ENCODE results near the gene L3MBTL3.

The L3MBTL3 gene

DNA sequence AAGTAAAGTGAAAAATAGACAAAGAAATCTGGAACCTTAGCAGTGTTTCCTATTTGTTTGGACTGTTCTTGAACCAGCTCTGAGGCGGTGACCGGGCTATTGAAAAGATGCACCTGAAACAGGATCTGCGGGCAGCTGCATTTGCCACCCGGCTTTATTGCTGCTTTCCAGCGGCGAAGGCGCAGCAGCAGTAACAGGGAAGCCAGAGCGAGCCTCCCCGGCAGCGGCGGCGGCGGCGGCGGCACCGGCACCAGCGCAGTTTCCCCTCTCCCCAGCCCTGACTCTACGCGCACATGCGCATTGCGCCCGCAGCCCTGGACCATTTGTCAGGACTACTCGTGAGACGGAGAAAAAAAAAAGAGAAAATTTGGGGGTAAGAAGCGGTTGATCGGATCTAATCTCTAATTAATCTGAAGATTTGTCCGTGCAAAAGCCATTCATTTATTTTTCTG, at the start of gene L3MBTL3:
L3MBTL3 (plus strand) TSS at position 290 of the 452 bp plus-strand sequence. CDS start 24,119 bp downstream, outside the sequence.
- FAIRE-seq (peak; percentile 40), DNase-seq (ENCODE audit: low spot score) (peak; percentile 88)

DNA sequence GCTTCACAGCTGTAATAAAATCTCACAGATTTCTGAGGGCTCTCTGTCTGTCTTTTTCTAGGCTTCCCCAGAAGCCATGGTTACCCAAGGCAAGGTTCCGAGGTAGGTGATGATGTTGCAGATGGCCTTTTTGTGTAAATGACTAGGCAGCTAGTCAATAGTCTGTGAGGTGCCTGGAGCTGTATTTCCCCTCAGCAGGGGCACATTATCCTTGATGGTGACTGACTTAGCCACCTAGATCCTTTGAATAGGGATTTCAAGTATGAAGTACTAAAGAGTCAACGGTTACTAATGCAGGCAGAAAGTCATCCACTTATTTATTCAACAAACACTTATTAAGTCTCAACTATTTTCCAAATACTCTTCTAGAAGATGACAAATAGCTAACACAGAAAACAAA, 49.3 kb upstream of the L3MBTL3 start:
- DNase-seq (ENCODE audit: low spot score) (no peak), FAIRE-seq (no peak)

DNA sequence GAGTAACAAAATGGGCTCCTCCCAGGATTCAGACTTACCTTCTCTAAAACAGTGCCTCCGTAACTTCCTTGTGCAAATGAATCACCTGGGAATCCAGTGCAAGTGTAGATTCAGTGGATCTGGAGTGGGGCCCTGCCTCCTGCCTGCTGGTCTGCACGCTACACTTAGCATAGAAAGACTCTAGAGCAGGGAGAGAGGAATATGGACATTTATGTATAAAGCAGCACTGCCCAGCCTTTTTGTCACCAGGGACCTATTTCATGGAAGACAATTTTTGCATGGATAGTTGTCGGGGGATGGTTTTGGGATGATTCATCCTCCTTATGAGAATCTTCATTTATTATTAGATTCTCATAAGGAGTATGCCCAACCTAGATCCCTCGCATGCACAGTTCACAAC, 42.3 kb upstream of the L3MBTL3 start:
- FAIRE-seq: no peak
- no peak for DNase-seq (ENCODE audit: low spot score)

DNA sequence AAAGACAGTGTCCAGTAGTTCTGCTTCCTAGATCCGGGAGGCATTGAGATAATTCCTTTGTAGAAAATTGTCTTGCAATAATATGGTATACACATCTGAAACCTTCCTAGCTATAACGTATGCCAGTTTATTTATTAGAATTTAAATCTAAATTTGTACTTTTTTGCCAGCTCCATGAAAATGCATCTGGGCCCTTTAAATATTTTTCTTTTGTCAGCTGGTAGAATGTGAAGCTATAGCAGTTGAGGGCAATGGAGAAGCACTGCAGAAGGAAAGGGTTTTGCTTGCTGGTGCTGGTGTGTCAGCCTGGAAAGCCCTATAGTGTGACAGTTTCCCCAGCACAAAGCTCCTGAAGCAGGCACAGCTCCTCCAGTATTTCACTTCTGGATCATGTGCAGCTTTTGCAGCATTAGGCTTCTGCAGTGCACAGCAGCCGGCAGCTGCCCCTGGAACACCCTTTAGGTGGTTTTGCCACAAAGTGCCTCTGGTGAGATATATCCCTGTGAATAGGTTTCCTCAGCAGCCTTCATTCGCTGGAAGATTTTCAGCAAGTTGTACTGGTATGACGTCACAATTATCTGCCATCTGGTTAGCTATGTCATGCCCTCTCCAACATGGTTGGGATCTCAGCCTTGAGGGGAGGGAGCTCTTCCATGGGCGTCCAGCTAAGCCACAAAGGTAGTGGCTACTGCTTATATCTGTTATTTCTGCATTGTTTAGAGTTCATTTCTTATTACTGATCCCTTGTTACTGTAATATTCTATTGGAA, 40.0 kb upstream of the L3MBTL3 start:
- DNase-seq (ENCODE audit: low spot score): no peak
- no peak for FAIRE-seq

DNA sequence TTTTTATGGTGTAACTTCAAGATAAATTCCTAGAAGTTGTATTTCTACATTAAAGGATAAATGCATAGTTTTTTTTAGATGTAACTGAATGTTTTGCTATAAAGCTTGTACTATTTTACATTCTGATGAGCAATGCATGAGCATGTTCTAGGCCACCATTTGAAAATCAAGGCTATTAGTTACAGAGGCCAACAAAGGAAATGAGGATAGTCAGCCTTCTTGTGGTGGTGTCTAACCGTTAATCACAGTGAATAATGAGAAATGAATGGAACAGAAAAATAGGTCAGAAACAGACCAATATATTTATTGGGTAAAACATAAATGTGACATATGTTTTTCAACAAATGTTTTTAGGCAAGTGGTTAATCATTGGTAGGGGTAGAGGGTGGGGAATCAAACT, 37.6 kb upstream of the L3MBTL3 start:
- DNase-seq (ENCODE audit: low spot score) (no peak), FAIRE-seq (no peak)

DNA sequence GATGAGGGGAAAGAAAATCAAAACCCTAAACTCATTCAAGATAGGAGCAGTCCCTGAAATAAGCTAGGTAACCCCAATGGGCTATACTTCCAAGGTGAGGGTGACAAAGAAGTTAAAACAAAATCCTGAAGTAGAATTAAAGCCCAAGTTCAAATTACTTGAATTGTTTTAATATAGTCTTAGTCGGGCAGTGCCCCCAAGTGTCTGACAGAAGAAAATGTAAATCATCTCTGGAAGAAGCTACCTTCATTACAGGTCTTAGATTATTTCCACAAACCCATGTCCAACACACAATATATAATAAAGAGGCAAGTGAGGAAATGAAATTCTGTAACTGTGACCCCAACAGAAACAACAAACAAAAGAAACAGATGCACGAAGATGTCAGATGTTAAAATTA, 36.8 kb upstream of the L3MBTL3 start:
- DNase-seq (ENCODE audit: low spot score): no peak
- no peak for FAIRE-seq

DNA sequence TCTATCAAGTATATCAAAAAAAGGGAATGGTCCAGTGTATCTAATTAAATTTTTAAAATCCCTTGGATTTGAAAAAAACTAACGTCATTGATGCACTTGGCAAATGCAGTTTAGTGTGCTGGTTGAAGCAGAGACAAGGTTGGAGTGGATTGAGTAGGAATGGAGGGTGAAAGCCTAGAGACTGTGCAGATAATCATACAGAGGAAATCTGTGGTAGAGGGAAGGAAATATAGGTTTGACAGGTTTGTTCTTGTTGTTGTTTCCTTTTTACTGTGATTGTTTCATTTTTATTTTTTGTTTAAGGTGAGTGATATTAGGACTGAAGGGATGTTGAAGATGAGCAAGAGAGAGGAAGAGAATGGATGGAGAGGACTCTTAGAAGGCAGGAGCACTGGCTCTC, 29.0 kb upstream of the L3MBTL3 start:
- no peak for DNase-seq (ENCODE audit: low spot score)
- no peak for FAIRE-seq

DNA sequence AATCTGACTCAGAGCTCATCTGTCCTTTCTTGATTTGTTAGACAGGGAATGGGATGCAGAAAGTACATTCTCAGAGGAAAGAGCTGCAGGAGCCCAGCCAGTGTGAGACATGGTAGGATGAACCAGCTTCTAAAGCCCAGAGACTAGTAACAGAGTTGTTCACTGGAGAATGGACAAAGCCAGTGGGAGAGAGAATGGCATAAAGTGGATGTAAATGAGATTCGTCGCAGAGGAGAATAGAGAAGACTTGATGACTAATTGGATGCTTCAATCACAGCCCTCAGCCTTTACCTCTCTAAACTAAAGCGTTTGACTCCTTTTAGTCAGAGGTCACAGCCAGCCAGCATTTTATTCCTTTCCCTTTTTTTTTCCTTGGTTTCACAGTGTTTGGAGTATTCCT, 25.5 kb upstream of the L3MBTL3 start:
- DNase-seq (ENCODE audit: low spot score) (no peak), FAIRE-seq (no peak)

DNA sequence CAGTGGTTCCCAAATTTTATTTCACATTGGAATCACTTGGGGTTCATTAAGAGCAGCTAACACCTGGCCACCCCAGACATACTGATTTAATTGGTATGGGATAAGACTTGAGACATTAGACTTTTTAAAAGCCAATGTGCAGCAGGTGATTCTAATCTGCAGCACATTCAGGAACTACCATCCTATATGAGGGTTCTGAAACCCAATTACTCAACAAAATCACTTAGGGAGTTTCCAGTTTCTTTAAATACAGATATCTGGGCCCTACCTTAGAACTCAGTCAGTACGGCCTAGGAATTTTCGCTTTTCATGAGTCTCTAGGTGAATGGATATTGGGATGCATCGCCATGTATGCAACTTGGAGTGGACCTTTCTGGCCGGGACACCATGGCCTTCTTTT, 24.0 kb upstream of the L3MBTL3 start:
- FAIRE-seq (no peak), DNase-seq (ENCODE audit: low spot score) (no peak)

DNA sequence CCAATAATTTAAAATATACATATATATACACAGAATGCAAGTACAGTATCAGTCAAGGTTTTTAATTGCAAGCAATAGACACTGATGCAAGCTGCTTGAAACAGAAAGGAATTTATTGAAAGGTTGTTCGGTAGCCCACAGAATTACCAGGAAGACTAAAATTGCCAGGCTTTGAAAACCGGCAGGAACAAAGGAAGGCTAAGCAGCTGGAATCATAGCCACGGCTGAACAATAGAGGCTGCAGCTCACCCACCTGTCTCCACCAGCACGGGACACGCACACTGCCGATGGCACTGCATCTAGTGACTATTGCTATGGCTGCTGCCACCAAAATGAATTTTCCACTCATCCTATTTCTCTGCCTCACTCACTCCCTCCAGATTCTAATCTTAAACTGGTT, 22.0 kb upstream of the L3MBTL3 start:
- FAIRE-seq (no peak), DNase-seq (ENCODE audit: low spot score) (no peak)

DNA sequence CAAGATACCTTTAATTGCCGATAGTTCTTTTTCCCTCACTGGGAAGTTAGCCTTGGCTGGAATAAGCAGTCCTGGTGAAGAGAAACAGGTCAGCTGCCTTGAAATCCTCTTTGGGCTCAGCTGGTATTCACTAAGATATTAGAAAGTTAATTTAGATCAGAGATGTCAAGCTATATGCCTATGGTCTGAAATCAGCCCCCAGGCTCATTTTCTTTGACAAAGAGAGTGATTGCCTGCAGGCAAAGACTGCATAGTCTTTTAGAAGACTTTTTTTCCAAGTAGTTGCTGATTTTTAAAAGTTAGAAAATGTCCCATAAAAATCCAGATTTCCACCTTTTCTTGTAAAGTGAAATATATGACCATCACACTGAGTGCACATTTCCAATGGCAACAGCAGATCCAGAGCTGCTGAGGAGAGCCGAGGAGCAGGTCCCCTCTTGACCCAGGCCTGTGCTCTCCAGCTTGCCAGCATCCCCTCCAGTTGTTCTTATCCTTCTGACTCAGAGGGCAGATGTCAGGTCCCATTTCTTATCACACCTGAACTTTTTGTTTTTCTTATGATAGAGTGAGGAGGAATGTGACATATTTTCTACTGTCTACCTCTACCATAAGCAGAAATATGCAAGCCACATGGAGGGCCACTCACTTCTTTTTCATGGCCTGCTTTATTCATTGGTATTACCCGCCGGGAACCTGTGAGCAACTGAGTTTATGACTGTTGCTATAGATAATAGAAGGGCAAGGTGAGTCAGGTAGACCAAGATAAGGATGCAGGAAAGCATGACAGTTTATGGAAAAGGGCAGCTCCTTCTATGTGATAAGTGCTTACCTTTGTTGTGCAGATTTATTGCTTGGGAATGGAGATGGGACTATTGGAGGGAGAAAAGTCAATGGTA, 17.6 kb upstream of the L3MBTL3 start:
- FAIRE-seq: no peak

DNA sequence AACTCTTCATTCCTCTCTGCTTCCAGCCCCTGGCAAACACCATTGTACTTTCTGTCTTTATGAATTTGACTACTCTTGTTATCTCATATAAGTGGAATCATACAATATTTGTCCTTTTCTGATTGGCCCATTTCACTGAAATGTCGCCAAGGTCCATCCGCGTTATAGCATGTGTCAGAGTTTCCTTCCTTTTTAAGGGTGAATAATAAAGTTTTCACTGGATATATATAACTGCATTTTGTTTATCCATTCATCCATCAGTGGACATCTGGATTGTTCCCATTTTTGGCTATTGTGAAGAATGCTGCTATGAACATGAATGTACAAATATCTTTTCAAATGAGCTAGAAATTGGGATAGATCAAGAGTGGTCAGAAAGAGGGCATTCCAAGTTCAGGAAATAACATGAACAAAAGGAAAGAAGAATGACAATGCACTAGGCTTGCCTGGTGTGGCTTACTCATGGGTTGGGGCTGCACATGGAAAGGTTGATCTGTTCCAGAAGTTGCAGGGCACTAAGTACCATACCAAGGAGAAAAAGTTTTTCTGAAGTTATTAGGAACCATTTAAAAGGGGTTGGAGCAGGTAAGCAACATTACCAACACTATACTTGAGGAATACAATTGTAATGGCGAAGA, 10.0 kb upstream of the L3MBTL3 start:
- DNase-seq (ENCODE audit: low spot score): no peak
- FAIRE-seq: no peak

More for the DNA sequence above, 17.6 kb upstream of the L3MBTL3 start:
- no peak for DNase-seq (ENCODE audit: low spot score)

DNA sequence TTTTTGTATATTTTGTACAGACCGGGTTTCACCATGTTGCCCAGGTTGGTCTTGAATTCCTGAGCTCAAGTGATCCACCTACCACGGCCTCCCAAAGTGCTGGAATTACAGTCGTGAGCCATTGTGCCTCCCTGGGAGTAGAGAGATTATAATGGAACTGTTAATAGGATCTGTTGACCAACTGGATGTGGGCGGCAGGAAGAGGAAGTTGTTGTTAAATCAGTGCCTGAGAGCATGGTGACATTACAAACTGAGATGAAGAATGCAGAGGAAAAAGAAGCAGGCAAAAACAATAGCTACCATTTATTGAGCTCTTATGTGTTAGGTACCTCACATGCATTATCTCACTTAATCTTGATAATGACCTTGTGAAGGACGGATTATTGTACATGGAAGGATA, 9.2 kb upstream of the L3MBTL3 start:
- FAIRE-seq (no peak), DNase-seq (ENCODE audit: low spot score) (no peak)

DNA sequence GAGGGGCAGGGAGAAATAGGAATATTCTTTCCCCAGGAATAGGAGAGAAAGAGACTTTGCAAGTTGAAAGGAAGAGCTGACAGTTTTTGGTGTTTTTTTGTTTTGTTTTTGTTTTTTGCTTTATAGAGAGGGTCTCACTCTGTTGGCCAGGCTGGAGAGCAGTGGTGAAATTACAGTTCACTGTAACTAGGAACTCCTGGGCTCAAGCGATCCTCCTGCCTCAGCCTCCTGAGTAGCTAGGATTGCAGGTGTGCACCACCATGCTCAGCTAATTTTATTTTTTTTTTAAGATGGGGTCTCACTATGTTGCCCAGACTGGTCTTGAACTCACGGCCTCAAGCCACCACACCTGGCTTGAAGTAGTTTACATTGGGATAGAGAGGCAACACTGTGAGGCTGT, 8.0 kb upstream of the L3MBTL3 start:
- no peak for FAIRE-seq
- no peak for DNase-seq (ENCODE audit: low spot score)

DNA sequence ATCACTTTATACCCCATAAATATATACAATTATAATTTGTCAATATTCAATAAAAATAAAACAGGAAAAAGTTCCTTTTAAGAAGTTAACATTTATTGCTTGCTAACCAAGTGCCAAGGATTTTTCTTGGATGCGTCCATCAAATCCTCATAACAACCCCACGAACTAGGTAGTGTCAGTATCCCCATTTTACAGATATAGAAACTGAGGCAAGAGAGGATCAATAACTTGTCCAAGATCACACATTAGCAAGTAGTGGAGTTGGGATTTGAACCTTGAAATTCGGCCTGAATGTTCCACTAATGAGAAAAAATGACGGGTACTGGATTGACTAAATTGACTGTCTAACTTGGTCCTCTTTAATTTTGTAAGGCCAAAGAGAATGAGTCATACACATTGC, 5.7 kb upstream of the L3MBTL3 start:
- DNase-seq (ENCODE audit: low spot score) (no peak), FAIRE-seq (no peak)

DNA sequence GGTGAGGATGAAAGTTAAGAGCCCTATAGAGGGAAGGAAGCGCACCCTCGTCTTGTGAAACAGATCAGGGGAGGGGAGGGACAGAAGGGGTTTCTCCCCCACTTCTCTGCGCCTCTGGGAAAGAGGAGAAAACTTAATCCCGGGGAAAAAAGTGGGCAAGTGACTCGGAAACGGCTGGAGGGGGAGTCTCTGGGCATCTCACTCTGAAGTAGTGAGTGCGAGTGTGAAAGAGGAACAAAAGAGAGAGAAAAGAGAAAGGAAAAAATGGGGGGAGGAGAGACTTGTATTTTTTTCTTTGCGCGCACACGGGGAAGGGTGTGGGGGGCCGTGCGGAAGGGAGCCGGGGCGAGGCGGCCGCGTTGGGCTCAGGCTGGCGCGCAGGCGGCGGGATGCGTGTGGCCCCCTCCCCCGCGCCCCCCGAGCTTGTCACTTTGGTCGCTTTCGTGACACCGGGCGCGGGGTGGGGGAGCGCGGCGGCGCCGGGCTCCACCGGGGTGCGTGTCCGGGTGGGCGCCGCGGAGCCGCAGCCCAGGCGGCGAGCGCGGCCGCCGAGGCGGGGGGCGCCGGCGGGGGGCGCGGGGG, 454 bp downstream of the L3MBTL3 start:
- no peak for FAIRE-seq
- peak; percentile 14 for DNase-seq (ENCODE audit: low spot score)

DNA sequence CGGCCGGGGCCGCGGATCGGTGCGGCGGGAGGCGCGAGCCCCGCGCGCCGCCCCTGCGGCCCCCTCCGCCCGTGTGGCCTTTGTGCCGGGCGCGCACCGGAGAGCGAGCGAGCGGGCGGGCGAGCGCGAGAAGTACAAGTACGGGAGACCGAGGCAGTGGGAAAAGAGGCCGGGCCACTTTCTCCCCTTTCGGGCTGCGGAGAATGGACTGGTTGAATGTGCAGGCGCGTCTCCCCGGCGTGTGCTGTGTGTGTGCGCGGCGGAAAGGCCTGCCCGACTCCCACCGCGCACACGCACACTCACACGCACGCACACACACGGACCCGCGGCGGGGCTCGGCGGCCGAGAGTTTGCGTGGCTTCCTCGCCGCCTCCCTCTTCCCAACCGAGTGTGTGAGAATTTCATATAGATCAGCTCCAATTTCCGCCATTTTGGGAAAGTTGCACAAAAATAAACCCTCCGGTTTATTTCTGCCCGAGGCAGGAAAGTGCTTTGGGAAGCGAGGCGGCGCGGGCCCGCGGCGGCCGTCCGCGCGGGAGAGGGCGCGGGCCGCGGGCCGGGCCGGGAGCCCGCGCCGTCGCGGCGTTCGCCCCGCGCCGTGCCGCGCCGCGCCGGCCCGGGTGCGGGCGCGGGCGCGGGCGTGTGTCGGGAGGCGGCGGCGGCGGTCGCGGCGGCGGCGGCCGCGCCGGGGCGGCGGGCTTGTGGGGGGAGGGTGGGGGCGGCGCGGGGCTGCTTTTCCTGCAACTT, 1.1 kb downstream of the L3MBTL3 start:
- peak; percentile 47 for DNase-seq (ENCODE audit: low spot score)
- FAIRE-seq: no peak

DNA sequence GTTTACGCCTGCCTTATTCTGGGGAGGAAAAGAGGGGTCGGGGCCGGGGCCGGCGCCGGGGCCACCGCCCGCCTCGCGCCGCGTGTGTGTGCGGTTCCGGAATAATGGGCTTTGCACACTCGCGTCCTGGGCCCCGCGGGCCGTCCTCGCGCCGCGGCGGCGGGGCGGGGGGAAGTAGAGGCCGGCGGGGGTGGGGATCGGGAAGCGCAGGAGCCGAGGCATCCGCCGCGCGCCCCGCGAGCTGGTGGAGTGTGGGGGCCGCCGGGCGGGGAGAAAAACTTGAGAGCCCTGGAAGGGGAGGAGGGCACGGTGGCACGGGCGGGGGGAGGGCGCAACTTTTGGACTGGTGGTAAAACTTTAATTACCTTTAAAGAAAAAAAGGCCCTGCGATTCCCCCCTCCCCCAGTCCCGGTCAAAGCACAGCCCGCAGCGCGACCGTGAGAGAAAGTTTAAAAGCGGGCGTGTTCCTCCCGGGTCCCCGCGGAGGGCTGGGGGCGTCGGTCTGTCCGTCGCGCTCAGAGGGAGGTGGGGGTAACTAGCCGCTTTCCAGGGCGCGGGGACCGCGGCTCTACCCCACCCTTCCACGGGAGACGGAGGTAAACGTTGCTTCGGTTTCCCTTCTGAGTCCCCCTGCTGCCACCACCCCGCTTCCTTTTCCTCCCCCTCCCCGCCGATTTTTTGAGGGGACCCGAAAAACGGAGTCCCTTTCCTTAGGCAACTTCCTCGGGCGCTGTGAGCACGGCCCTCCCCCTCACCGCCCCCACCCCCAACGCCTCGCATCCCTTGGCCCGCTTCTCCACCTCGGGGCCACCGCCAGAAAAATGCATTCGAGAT, 1.9 kb downstream of the L3MBTL3 start:
- DNase-seq (ENCODE audit: low spot score): peak; percentile 40
- FAIRE-seq: no peak

DNA sequence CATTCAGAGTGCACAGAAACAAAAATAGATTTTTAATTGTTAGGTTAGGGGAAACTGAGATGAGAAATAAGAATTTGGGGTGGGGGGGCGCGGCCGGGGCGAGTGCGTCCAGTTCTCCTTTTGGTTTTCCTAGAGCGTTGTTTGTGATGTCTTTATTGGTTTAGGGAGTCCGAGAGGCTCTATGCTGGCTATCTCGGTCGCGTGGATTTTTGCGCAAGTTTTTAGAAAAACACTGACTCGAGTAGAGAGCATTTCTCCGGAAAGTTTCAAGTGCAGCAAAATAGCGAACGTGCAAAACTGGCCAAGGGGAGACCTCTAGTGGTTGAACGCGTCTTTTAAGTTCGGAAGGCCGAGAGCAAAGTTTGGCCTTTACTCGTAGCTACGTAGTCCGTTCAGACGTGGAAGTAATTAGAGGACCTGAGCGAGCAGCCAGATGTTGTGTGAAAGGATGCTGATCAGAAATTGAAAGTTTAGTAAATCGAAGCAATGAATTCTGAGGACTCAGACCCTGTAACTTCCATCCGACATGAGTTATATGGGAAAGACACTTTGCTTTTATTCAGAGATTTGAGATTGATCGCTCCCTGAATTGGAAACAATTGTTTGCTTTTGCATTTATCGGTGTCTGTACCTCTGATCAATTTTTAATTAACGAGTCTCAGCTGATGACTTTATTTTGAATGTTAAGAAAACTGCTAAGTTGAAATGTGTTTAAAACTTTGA, 2.7 kb downstream of the L3MBTL3 start:
- DNase-seq (ENCODE audit: low spot score) (peak; percentile 74), FAIRE-seq (no peak)

Data from urothelium cell line (cell line).